SK-N-SH (cell line): ENCODE measurements around the gene WDR86. TPM values are rescaled to one million over a fixed set of nuclear protein-coding genes. Genes with fewer than 3 reads are reported as not detected.

Source experiments
- CTCF ChIA-PET: fragments of 300-600, 350-600 bp; formaldehyde crosslinking; extraction: SDS; loops from one replicate; lab custom pipeline; 2021; lab: Yijun Ruan, JAX
- POLR2A ChIA-PET: fragments of 350-600 bp; sonication (Branson Sonifier 250); formaldehyde crosslinking; extraction: SDS; loops from one replicate; lab custom pipeline; 2020; ENCODE audit warnings: antibody characterized with exemption, inconsistent platforms; lab: Yijun Ruan, JAX
- DNase-seq: peaks from one replicate; pipeline ENCODE4 v3.0.0; 2012
- H2AFZ ChIP-seq: fragments of 200-600 bp; sonication (generic); 2 replicates; pipeline ENCODE4 v1.8.1; 2016; ENCODE audit warnings: antibody characterized with exemption, mild to moderate bottlenecking, low read depth
- H3F3A ChIP-seq: fragments of 200-600 bp; sonication (generic); replicated peaks from 2 replicates; pipeline ENCODE3; 2016; ENCODE audit warnings: antibody characterized with exemption, mild to moderate bottlenecking; ENCODE audit not compliant: insufficient read depth
- H3K27ac ChIP-seq, 2 experiments: fragments of 200-500 bp in 1 of 2; fragments of 200-600 bp in 1 of 2; sonication (Bioruptor generic) in 1 of 2; sonication (generic), shearing (Covaris generic) in 1 of 2; 2 replicates each; pipeline versions ENCODE4 v1.5.1 to v1.6.1; 2014 to 2016; ENCODE audit warnings: low read depth in 2 of 2, inconsistent platforms in 1 of 2, low read length in 1 of 2, mild to moderate bottlenecking in 1 of 2, mixed read lengths in 1 of 2
- H3K27me3 ChIP-seq: fragments of 200-600 bp; sonication (generic), shearing (Covaris generic); 2 replicates; pipeline ENCODE4 v1.6.1; 2016; ENCODE audit warnings: mixed run types; ENCODE audit not compliant: insufficient read depth
- H3K36me3 ChIP-seq, 2 experiments: fragments of 200-500 bp in 1 of 2; fragments of 200-600 bp in 1 of 2; sonication (Bioruptor generic) in 1 of 2; sonication (generic) in 1 of 2; replicated peaks in 1 of 2; 2 replicates each; pipeline versions ENCODE3 to v1.5.1; 2014 to 2016; ENCODE audit warnings: low read length in 1 of 2, mild to moderate bottlenecking in 1 of 2; ENCODE audit not compliant: insufficient read depth in 2 of 2, control insufficient read depth in 1 of 2
- H3K4me1 ChIP-seq, 2 experiments: fragments of 200-500 bp in 1 of 2; fragments of 200-600 bp in 1 of 2; sonication (Bioruptor generic) in 1 of 2; sonication (generic), shearing (Covaris generic) in 1 of 2; 2 replicates each; pipeline versions ENCODE4 v1.5.1 to v1.6.1; 2014 to 2016; ENCODE audit warnings: low read depth in 1 of 2, low read length in 1 of 2, mixed run types in 1 of 2; ENCODE audit not compliant: insufficient read depth in 2 of 2, control insufficient read depth in 1 of 2
- H3K4me2 ChIP-seq: fragments of 200-600 bp; sonication (generic), shearing (Covaris generic); 2 replicates; pipeline ENCODE4 v1.6.1; 2017; ENCODE audit warnings: mixed run types
- H3K4me3 ChIP-seq, 2 experiments: fragments of 200-500 bp in 1 of 2; fragments of 200-600 bp in 1 of 2; sonication (Bioruptor generic) in 1 of 2; sonication (generic), shearing (Covaris generic) in 1 of 2; 2 replicates each; pipeline versions ENCODE4 v1.5.1 to v1.8.1; 2014 to 2016; ENCODE audit warnings: low read depth in 2 of 2, inconsistent platforms in 1 of 2, low read length in 1 of 2, mild to moderate bottlenecking in 1 of 2, mixed read lengths in 1 of 2, moderate library complexity in 1 of 2
- H3K79me2 ChIP-seq: fragments of 200-600 bp; sonication (generic); 2 replicates; pipeline ENCODE4 v1.8.1; 2017; ENCODE audit warnings: mild to moderate bottlenecking; ENCODE audit not compliant: insufficient read depth
- H3K9ac ChIP-seq: fragments of 200-600 bp; sonication (generic); 2 replicates; pipeline ENCODE4 v1.6.1; 2017; ENCODE audit warnings: mixed run types
- H3K9me2 ChIP-seq: fragments of 200-600 bp; sonication (generic); 2 replicates; pipeline ENCODE4 v1.6.1; 2017; ENCODE audit warnings: mixed run types
- H3K9me3 ChIP-seq: fragments of 200-600 bp; sonication (generic); 2 replicates; pipeline ENCODE4 v1.6.1; 2017; ENCODE audit warnings: mixed run types, mild to moderate bottlenecking, moderate library complexity
- H4K20me1 ChIP-seq: fragments of 200-600 bp; sonication (generic); 2 replicates; pipeline ENCODE4 v1.6.1; 2017; ENCODE audit warnings: mild to moderate bottlenecking, mixed run types; ENCODE audit not compliant: insufficient read depth
- CHD2 ChIP-seq: fragments of 150-350 bp; IDR thresholded peaks from 2 replicates; pipeline ENCODE4 v1.6.1; 2018; ENCODE audit warnings: low read length; ENCODE audit not compliant: partially characterized antibody
- EP300 ChIP-seq, 2 experiments: IDR thresholded peaks; 2 replicates each; pipeline versions ENCODE4 v1.4.0 to v1.6.1; 2012; ENCODE audit warnings: borderline replicate concordance in 1 of 2, low read depth in 1 of 2, low read length in 1 of 2
- FOSL2 ChIP-seq: IDR thresholded peaks from 2 replicates; pipeline ENCODE4 v1.4.0; 2012; ENCODE audit warnings: low read depth, mild to moderate bottlenecking, moderate library complexity, borderline replicate concordance
- FOXJ3 ChIP-seq: sonication (generic); formaldehyde crosslinking; IDR thresholded peaks from 2 replicates; pipeline ENCODE4 v1.5.1; 2020; ENCODE audit warnings: mild to moderate bottlenecking, missing genetic modification reagents
- FOXM1 ChIP-seq: IDR thresholded peaks from 2 replicates; pipeline ENCODE4 v1.4.0; 2012; ENCODE audit warnings: low read depth, mild to moderate bottlenecking
- GABPA ChIP-seq: IDR thresholded peaks from 2 replicates; pipeline ENCODE4 v1.4.0; 2012; ENCODE audit warnings: low read depth, mild to moderate bottlenecking
- JUND ChIP-seq: IDR thresholded peaks from 2 replicates; pipeline ENCODE4 v1.4.0; 2012
- MXI1 ChIP-seq: IDR thresholded peaks from 2 replicates; pipeline ENCODE4 v1.6.1; 2012; ENCODE audit warnings: mild to moderate bottlenecking, low read depth, low read length, improper control_type of control experiment
- NFIC ChIP-seq: IDR thresholded peaks from 2 replicates; pipeline ENCODE4 v1.4.0; 2012; ENCODE audit warnings: borderline replicate concordance
- NRF1 ChIP-seq: IDR thresholded peaks from 2 replicates; pipeline ENCODE4 v1.6.1; 2012; ENCODE audit warnings: low read depth, mild to moderate bottlenecking, low read length
- POLR2AphosphoS5 ChIP-seq: IDR thresholded peaks from 2 replicates; pipeline ENCODE4 v1.6.1; 2012; ENCODE audit warnings: low read depth, low read length
- RAD21 ChIP-seq: IDR thresholded peaks from 2 replicates; pipeline ENCODE4 v1.6.1; 2012; ENCODE audit warnings: mild to moderate bottlenecking, low read length
- RCOR1 ChIP-seq: fragments of 150-350 bp; IDR thresholded peaks from 2 replicates; pipeline ENCODE4 v1.6.1; 2017; ENCODE audit warnings: antibody characterized with exemption, low read length
- RFX5 ChIP-seq: IDR thresholded peaks from 2 replicates; pipeline ENCODE4 v1.6.1; 2012; ENCODE audit warnings: mild to moderate bottlenecking, improper control_type of control experiment, low read length
- TAF1 ChIP-seq: IDR thresholded peaks from 2 replicates; pipeline ENCODE4 v1.6.1; 2012; ENCODE audit warnings: low read depth, mild to moderate bottlenecking, low read length, moderate library complexity, borderline replicate concordance
- TCF12 ChIP-seq: IDR thresholded peaks from 2 replicates; pipeline ENCODE4 v1.4.0; 2012
- TEAD4 ChIP-seq: IDR thresholded peaks from 2 replicates; pipeline ENCODE4 v1.4.0; 2012; ENCODE audit warnings: mild to moderate bottlenecking, borderline replicate concordance; ENCODE audit not compliant: insufficient read depth
- WGBS: methylation state at CpG from one replicate; pipeline ENCODE4 v1.1.6; 2017; ENCODE audit warnings: low lambda C conversion rate; 5-methylcytosine and 5-hydroxymethylcytosine counted together
- polyA plus RNA-seq, 3 experiments: library from polyadenylated mRNA; depleted of rRNA; stranded (reverse); fragments of >200 nt; gene quantifications; 2 replicates each; pipeline ENCODE4 v1.2.3, GENCODE V29; 2012
- TF ChIP-seq, protein P1 (sequence below): fragments of 200-600 bp; sonication (generic); IDR thresholded peaks from 2 replicates; pipeline ENCODE4 v1.6.1; 2017; ENCODE audit warnings: antibody characterized with exemption, mild to moderate bottlenecking, moderate library complexity
- TF ChIP-seq, protein P2 (sequence below): IDR thresholded peaks from 2 replicates; pipeline ENCODE4 v1.4.0; 2012; ENCODE audit warnings: low read depth
- TF ChIP-seq, protein P3 (sequence below): fragments of 150-350 bp; IDR thresholded peaks from 2 replicates; pipeline ENCODE4 v1.6.1; 2016; ENCODE audit warnings: mild to moderate bottlenecking, low read depth, low read length

WDR86 gene
- polyA plus RNA-seq, 1 of the 3 experiments (the other 2 are of a cell fraction), result 1.0 TPM

DNA sequence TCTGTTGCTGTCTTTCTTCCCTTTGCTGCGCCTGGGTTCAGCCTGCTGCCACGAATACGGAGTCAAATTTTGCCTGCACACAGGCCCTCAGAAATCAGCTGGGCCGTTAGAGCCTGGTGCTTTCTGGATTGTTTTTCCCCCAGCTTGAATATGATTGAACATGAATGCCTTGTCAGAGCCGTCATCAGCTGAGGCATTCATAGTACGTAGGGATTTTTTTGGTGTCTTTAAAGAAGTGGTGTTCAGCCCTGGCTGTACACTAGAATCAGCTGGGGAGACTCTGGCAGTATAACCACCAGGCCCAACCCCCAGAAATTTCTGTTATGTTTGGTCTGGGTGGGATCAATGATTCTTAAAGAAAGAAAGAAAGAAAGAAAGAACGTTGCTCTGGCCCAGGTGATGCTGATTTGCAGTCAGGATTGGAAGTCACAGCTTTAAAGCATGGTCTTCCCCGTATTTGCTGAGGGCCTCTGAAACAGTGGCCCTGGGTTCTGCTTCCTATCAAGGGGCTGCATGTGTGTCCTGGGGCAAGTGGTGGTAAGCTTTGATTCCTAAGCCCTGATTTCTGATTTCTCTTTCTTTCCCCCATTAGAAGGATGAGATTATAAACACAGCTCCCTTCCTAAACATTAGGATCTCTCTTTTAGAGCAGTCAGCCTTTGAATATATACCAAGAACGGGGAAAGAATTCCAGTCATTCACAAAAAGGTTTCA lies 43.5 kb downstream of the WDR86 start:
- H3K4me1 ChIP-seq, result peaks cover 0 to 3% of the 10 kb centered on the region in 2 experiments; a peak in 2 of 4 replicates
- no peak overlapping the region for H2AFZ ChIP-seq
- POLR2A ChIA-PET, result no interaction called here
- no peak overlapping the region for H3K9ac ChIP-seq
- H3K36me3 ChIP-seq, result peaks cover 46 to 57% of the 10 kb centered on the region in 2 experiments
- 88% methylated on average over 9 of the region's 9 CpGs for WGBS
- H3F3A ChIP-seq, result peaks cover 9% of the 10 kb centered on the region
- TF ChIP-seq POLR2AphosphoS5, result no peak
- TF ChIP-seq TEAD4, result no peak
- TF ChIP-seq FOXM1, result no peak
- TF ChIP-seq NFIC, result no peak
- no peak for TF ChIP-seq FOSL2
- TF ChIP-seq, protein P1, sequence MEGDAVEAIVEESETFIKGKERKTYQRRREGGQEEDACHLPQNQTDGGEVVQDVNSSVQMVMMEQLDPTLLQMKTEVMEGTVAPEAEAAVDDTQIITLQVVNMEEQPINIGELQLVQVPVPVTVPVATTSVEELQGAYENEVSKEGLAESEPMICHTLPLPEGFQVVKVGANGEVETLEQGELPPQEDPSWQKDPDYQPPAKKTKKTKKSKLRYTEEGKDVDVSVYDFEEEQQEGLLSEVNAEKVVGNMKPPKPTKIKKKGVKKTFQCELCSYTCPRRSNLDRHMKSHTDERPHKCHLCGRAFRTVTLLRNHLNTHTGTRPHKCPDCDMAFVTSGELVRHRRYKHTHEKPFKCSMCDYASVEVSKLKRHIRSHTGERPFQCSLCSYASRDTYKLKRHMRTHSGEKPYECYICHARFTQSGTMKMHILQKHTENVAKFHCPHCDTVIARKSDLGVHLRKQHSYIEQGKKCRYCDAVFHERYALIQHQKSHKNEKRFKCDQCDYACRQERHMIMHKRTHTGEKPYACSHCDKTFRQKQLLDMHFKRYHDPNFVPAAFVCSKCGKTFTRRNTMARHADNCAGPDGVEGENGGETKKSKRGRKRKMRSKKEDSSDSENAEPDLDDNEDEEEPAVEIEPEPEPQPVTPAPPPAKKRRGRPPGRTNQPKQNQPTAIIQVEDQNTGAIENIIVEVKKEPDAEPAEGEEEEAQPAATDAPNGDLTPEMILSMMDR, result no peak
- no peak for TF ChIP-seq EP300 (IDR thresholded peaks at IDR 0.05; ENCODE audit: borderline replicate concordance in 1 of 2, low read depth in 1 of 2, low read length in 1 of 2)
- TF ChIP-seq MXI1, result no peak
- H3K9me2 ChIP-seq, result no peaks in the 10 kb centered on the region
- no peaks in the 10 kb centered on the region for H4K20me1 ChIP-seq
- H3K4me2 ChIP-seq, result no peak overlapping the region
- no peak overlapping the region for H3K27ac ChIP-seq
- H3K4me3 ChIP-seq, result no peak overlapping the region
- H3K27me3 ChIP-seq, result no peaks in the 10 kb centered on the region
- no peaks in the 10 kb centered on the region for H3K79me2 ChIP-seq
- DNase-seq, result no peak
- CTCF ChIA-PET, result interaction anchor here (0.7 to 8.1 kb wide), 20 partner anchors 11 to 417 kb away, joined by 3 to 126 read pairs (median 4); partner anchors contain the start of gene WDR86
- peaks cover 7% of the 10 kb centered on the region; the same call in 1 of the 2 replicates for H3K9me3 ChIP-seq

DNA sequence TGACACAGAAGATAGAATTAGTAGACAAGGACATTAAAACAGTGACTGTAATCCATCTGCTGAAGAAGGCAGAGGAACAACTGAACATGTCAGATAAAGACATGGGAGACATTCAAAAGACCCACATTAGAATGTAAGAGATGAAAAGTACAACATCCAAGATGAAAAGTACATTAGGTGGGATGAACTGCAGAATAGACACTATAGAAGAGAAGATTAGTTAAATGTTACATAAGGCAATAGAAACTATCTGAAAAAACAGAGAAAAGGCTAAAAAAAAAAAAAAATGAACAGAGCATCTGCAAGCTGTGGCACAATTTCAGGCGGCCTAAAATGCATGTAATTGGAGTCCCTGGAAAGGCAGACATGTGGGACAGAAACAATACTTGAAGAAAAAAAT lies 46.7 kb downstream of the WDR86 start:
- DNase-seq, result no peak
- ChIA-PET CTCF (interaction anchor here (0.8 to 8.1 kb wide), 6 partner anchors 11 to 397 kb away, joined by 4 to 126 read pairs (median 20); no protein-coding TSS in a partner anchor), POLR2A (interaction anchor here (0.7 kb wide), 1 partner anchor 9 kb away, joined by 3 read pairs; no protein-coding TSS in a partner anchor)

More for the DNA sequence above, 46.7 kb downstream of the WDR86 start:
- H3K27ac ChIP-seq, result no peak overlapping the region
- H3K4me3 ChIP-seq, result no peak overlapping the region
- H3K4me2 ChIP-seq, result no peak overlapping the region
- peaks cover 7% of the 10 kb centered on the region; the same call in 1 of the 2 replicates for H3K9me3 ChIP-seq
- H3K4me1 ChIP-seq, result peaks cover 0 to under 1% of the 10 kb centered on the region in 2 experiments; a peak in 2 of 4 replicates
- H3K27me3 ChIP-seq, result no peaks in the 10 kb centered on the region
- no peaks in the 10 kb centered on the region for H3K9me2 ChIP-seq
- TF ChIP-seq GABPA (no peak), TAF1 (no peak), RAD21 (no peak), FOXJ3 (no peak), RFX5 (no peak), RCOR1 (no peak), CHD2 (no peak), TCF12 (no peak), MXI1 (no peak), FOXM1 (no peak), NRF1 (no peak), JUND (no peak)
- TF ChIP-seq, protein P1, result no peak
- TF ChIP-seq, protein P2, sequence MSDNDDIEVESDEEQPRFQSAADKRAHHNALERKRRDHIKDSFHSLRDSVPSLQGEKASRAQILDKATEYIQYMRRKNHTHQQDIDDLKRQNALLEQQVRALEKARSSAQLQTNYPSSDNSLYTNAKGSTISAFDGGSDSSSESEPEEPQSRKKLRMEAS, result no peak
- TF ChIP-seq, protein P3, sequence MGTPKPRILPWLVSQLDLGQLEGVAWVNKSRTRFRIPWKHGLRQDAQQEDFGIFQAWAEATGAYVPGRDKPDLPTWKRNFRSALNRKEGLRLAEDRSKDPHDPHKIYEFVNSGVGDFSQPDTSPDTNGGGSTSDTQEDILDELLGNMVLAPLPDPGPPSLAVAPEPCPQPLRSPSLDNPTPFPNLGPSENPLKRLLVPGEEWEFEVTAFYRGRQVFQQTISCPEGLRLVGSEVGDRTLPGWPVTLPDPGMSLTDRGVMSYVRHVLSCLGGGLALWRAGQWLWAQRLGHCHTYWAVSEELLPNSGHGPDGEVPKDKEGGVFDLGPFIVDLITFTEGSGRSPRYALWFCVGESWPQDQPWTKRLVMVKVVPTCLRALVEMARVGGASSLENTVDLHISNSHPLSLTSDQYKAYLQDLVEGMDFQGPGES, result no peak
- H3K79me2 ChIP-seq, result no peaks in the 10 kb centered on the region
- peaks cover 9% of the 10 kb centered on the region for H3F3A ChIP-seq
- no peak overlapping the region for H2AFZ ChIP-seq
- H3K9ac ChIP-seq, result no peak overlapping the region
- 97% methylated on average over 1 of the region's 1 CpG for WGBS
- H4K20me1 ChIP-seq, result no peaks in the 10 kb centered on the region
- peaks cover 39 to 58% of the 10 kb centered on the region in 2 experiments for H3K36me3 ChIP-seq
